ENCODE data around the gene SYNGR4. TPM values are rescaled to one million over a fixed set of nuclear protein-coding genes. Genes with fewer than 3 reads are reported as not detected.
"Not testable (repeated sequence)": the region's sequence is repeated elsewhere in the genome, so short reads cannot be mapped to it uniquely, and the experiment has no call there.

The SYNGR4 gene
- total and polyA plus RNA-seq, 5 experiments from 2014 or later, result not detected

GRCh38 chr19:48382286-48382685 is 18.1 kb downstream of the SYNGR4 start:
- ATAC-seq, result no peak
- Mint-ChIP-seq H3K9me3 (no peaks in the 10 kb centered on the region), H3K27me3 (no peaks in the 10 kb centered on the region), H3K4me1 (peaks cover 0 to 4% (median 1%) of the 10 kb centered on the region in 4 donors), H3K4me3 (no peak overlapping the region), H3K36me3 (peaks cover 0 to 60% (median 2%) of the 10 kb centered on the region in 3 donors), H3K27ac (peak overlapping the region in 2 of 10 donors; percentile 16 to 77)
- POLR2A ChIA-PET, result no interaction called here
- DNase-seq, result no peak

GRCh38 chr19:48385461-48386087 is 21.4 kb downstream of the SYNGR4 start:
- Mint-ChIP-seq H3K4me1 (peaks cover 7 to 13% (median 10%) of the 10 kb centered on the region in 4 donors), H3K9me3 (no peaks in the 10 kb centered on the region), H3K27me3 (no peaks in the 10 kb centered on the region), H3K4me3 (no peak overlapping the region), H3K36me3 (peaks cover 0 to 75% (median 2%) of the 10 kb centered on the region in 3 donors), H3K27ac (peak overlapping the region in 1 of 10 donors; percentile 28)
- POLR2A ChIA-PET, result interaction anchor here (0.6 kb wide), 1 partner anchor 14 kb away, joined by 3 read pairs; no protein-coding TSS in a partner anchor
- no peak for DNase-seq
- ATAC-seq, result no peak

DNA sequence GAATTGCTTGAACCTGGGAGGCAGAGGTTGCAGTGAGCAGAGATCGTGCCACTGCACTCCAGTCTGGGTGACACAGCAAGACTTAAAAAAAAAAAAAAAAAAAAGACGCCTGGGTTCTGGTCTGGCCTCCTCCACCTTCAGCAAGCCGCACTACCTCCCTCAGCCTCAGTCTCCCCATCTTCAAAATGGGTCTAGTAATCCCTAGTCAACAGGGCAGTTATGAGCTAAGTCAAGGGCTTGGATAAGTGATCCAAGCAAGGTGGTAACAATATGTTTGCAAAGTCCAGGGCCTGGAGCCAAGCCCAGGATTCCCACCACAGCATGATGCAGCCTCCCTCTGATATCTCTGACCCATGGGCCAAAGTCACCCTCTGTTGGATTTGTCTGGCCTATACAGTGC is 22.8 kb downstream of the SYNGR4 start:
- Mint-ChIP-seq H3K9me3 (no peaks in the 10 kb centered on the region), H3K4me1 (peaks cover 11 to 23% (median 15%) of the 10 kb centered on the region in 4 donors), H3K27me3 (no peaks in the 10 kb centered on the region), H3K36me3 (peaks cover 0 to 66% (median 2%) of the 10 kb centered on the region in 3 donors), H3K4me3 (no peak overlapping the region), H3K27ac (no peak overlapping the region)
- POLR2A ChIA-PET, result interaction anchor here (0.7 kb wide), 1 partner anchor 203 kb away, joined by 5 read pairs; no protein-coding TSS in a partner anchor
- ATAC-seq (no peak), DNase-seq (no peak)

DNA sequence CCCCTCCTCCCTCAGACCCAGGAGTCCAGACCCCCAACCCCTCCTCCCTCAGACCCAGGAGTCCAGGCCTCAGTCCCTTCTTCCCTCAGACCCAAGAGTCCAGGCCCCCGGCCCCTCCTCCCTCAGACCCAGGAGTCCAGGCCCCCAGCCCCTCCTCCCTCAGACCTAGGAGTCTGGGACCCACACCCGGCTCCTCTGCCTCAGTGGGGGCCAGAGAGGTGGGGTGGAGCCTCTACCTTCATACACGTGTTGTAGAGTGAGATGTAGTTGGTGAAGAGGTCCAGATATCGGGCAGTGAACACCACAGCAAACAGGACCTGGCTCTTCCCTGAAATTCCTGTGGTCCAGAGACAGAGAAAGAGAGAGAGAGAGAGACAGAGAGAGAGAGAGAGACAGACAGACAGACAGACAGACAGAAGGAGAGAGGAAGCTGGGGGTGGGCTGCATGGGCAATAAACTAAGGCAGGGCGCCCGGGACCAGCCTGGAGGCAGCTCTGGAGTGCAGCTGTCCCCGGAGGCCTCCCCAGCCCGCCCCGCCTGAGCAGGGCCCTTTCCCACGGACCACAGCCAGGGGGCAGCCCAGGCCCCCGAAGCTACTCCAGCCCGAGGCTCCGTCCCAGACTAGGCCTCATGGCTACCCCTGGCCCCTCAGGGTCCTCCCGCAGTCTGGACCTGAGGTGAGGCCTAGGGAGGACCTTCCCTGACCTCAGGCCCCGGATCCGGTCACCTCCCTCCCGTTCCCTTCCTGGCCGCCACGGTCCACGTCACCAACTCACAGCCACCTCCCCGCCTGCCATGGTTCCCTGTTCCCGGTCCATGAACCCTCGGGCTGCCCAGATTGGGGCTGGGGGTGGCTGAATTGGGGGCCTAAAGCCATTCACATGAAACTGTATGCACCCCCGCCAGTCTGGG is 26.3 kb downstream of the SYNGR4 start:
- Mint-ChIP-seq H3K27me3 (peaks cover 6 to 19% (median 10%) of the 10 kb centered on the region in 5 donors), H3K36me3 (peaks cover 0 to 32% (median 2%) of the 10 kb centered on the region in 3 donors), H3K4me3 (peak overlapping the region; percentile 91 to 95 (median 92)), H3K9me3 (no peaks in the 10 kb centered on the region), H3K4me1 (peaks cover 21 to 51% (median 34%) of the 10 kb centered on the region in 4 donors), H3K27ac (peak overlapping the region; percentile 69 to 97 (median 94))
- DNase-seq, result peak in 9 of 10 donors; percentile 48 to 65 (median 60)
- POLR2A ChIA-PET, result interaction anchor here (0.6 to 2.2 kb wide), 10 partner anchors 9 to 420 kb away, joined by 3 to 29 read pairs (median 4); partner anchors contain the start of genes RPL18, SPHK2, SYNGR4 and TMEM143
- ATAC-seq, result peak; percentile 55 to 73

DNA sequence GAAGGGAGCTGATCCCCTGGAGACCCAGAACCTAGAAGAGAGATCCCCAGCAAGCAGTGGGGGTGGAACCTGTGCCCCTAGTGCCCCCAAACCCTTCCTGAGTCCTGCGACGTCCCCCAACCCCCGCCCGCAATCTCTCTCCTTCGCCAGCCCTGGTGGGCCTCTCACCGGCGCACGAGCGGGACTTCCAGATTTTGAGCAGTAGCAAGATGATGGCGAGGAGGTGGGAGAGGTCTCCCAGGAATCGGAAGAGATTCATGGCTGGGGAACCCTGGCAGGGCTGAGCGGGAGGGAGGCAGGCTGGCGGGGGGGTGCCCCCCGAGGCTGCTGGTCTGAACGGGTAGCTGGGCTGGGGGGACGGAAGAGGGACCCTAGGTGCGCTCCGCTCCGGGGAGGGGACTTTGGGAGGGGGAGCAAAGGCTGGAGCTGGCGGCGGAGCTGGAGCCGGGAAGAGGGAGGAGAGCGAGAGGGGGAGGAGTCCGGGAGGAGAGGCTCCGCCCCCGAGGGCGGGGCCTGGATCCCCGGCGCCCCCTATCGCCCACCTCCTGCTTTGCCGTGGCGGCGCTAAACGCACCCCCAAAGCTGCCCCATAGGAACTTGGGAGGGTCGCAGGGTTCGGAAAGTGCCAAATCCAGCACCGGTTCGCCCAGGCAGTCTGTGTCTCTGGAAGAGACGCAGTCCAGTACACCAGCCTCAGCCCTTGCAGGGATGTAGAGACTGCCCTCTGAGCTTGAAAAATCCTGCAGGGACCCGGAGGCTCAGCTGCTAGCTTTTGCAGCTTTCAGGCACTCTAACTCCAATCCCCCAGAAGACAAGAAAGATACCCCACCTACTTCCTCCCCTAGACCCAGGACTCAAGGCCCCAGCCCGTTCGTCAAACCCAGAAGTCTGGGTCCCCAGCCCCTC is 27.2 kb downstream of the SYNGR4 start, which contains the start of gene KDELR1:
Gene KDELR1 (minus strand): TSS at position 452 of the 906 bp plus-strand sequence. CDS start 193 bp downstream, at position 259.
- Mint-ChIP-seq H3K4me3 (peak within 1 kb of the TSS; percentile 91 to 95 (median 92)), H3K27ac (peak within 1 kb of the TSS; percentile 69 to 97 (median 94)), H3K9me3 (no peaks in the 10 kb centered on the region), H3K36me3 (peaks cover 0 to 23% (median 0%) of the 10 kb centered on the region in 3 donors), H3K4me1 (peaks cover 24 to 59% (median 34%) of the 10 kb centered on the region in 4 donors), H3K27me3 (peaks cover 9 to 28% (median 16%) of the 10 kb centered on the region in 5 donors)
- DNase-seq, result peak; percentile 51 to 88 (median 74)
- POLR2A ChIA-PET, result interaction anchor here (0.6 to 2.2 kb wide), 12 partner anchors 9 to 1647 kb away, joined by 3 to 29 read pairs (median 4); partner anchors contain the start of genes RPL18, SPHK2, SYNGR4 and TMEM143
- peak; percentile 75 to 78 for ATAC-seq

- Mint-ChIP-seq H3K4me1 (peaks cover 24 to 59% (median 34%) of the 10 kb centered on the region in 4 donors), H3K4me3 (peak overlapping the region in 8 of 10 donors; percentile 91 to 95 (median 92)), H3K36me3 (peaks cover 0 to 18% (median 0%) of the 10 kb centered on the region in 3 donors), H3K27me3 (peaks cover 9 to 33% (median 16%) of the 10 kb centered on the region in 5 donors), H3K27ac (peak overlapping the region in 5 of 10 donors; percentile 15 to 95 (median 94))
- ATAC-seq, DNase-seq, H3K9me3 Mint-ChIP-seq: not testable (repeated sequence)
- POLR2A ChIA-PET, result interaction anchor here (0.6 to 2.2 kb wide), 7 partner anchors 8 to 1648 kb away, joined by 3 to 29 read pairs (median 5); partner anchors contain the start of genes RPL18, SPHK2, SYNGR4 and TMEM143
Observed at GRCh38 chr19:48392006-48392344, 27.8 kb downstream of the SYNGR4 start.

DNA sequence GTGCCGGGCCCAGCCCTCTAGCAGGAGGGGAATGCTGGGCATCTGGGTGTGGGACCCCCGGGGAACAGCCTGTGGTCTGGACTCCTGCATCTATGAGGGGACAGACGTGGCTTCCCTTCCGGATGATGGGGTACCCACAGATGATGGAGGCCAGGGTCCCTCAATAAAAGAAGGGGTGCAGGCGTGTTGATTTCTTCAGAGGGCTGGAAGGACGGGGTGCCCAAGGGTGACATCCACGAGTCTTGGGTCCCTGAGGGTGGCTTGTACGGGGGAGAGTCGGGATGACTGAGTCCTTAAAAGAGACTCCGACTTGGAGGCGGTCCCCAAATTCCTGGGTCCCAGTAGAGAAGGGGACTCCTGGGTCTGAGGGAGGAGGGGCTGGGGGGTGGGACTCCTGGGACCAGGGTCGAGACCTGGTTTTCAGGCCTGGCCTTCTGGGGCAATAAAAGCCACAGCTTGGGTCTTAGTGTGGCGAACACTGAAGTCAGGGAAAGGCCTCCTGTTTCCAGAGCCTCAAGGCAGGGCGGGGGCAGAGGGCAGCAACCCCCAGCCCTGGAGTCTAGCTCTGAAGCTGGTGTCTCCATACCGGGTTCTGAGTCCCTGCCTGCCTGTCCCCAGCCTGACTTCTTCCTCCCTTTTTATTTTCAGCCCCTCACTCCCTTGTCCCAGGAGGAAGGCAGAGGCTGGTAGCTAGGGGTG is 28.8 kb downstream of the SYNGR4 start:
- POLR2A ChIA-PET, result no interaction called here
- Mint-ChIP-seq H3K27me3 (peaks cover 9 to 43% (median 26%) of the 10 kb centered on the region in 5 donors), H3K27ac (peak overlapping the region in 3 of 10 donors; percentile 19 to 87 (median 19)), H3K36me3 (peaks cover 0 to 9% (median 0%) of the 10 kb centered on the region in 3 donors), H3K4me1 (peaks cover 33 to 70% (median 43%) of the 10 kb centered on the region in 4 donors), H3K4me3 (peak overlapping the region in 6 of 10 donors; percentile 25 to 94 (median 70)), H3K9me3 (no peaks in the 10 kb centered on the region)
- DNase-seq (no peak), ATAC-seq (no peak)

GRCh38 chr19:48393559-48394330 is 29.6 kb downstream of the SYNGR4 start, which contains the start of gene GRIN2D:
GRIN2D (plus strand) TSS chr19:48393668; CDS start chr19:48398393, 4,725 bp downstream.
- no peaks in the 10 kb centered on the region for H3K9me3 Mint-ChIP-seq
- peak within 1 kb of the TSS; percentile 59 to 94 (median 72) for H3K4me3 Mint-ChIP-seq
- DNase-seq (peak in 4 of 10 donors; percentile 32 to 70 (median 36)), ATAC-seq (peak in 1 of 2 donors; percentile 21)
- POLR2A ChIA-PET, result interaction anchor here (0.5 to 0.7 kb wide), 3 partner anchors 60 to 204 kb away, joined by 3 to 4 read pairs (median 3); no protein-coding TSS in a partner anchor
- H3K27ac Mint-ChIP-seq, result peak within 1 kb of the TSS in 7 of 10 donors; percentile 19 to 87 (median 78)
- H3K4me1 Mint-ChIP-seq, result peaks cover 31 to 68% (median 42%) of the 10 kb centered on the region in 4 donors
- H3K36me3 Mint-ChIP-seq, result peaks cover 0 to 2% (median 0%) of the 10 kb centered on the region in 3 donors
- H3K27me3 Mint-ChIP-seq, result peaks cover 9 to 45% (median 27%) of the 10 kb centered on the region in 5 donors

DNA sequence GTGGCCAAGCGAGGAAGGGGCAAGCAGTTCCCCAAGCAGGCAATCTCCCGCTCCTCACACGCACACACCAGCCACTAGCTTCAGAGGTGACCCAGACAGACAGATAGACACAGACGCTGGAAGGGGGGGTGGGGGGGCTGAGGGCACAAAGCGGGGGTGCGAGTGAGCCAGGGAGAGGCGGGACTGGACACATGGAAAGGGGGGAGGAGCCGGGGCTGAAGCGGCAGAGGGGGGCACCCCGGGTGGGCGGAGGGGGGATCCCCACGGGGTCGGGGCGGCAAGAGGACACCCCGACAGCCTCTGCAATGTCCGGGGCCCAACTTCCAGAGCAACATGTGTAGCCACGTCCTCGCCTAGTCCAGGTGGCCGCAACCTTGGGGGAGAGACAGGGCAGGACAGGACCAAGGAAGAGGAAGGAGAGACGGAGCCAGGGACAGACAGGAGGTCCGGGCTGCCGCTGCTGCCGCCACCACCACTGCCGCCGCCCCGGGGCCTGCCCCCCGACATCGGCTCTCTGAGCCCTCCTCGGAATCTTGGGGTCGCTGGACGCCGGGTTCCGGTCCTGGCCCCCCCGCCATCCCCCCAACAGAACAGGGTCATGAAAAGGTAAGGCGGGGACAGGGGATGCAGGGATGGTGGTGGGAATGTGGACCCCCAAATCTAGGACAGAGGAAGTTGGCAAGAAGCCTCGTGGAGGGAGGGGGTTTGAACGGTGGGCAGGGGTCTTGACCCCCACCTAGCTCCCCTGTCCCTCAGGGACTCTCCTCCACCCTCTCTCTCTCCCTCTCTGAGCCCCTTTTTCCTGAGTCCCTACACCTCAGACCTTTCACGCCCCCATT is 30.4 kb downstream of the SYNGR4 start:
- Mint-ChIP-seq H3K4me1 (peaks cover 29 to 70% (median 46%) of the 10 kb centered on the region in 4 donors), H3K4me3 (peak overlapping the region; percentile 59 to 94 (median 72)), H3K27ac (peak overlapping the region in 4 of 10 donors; percentile 16 to 82 (median 36)), H3K27me3 (peaks cover 9 to 45% (median 27%) of the 10 kb centered on the region in 5 donors), H3K9me3 (peaks cover 0 to 2% (median 0%) of the 10 kb centered on the region in 9 donors), H3K36me3 (no peaks in the 10 kb centered on the region)
- DNase-seq (no peak), ATAC-seq (no peak)
- POLR2A ChIA-PET, result interaction anchor here (0.5 to 0.7 kb wide), 3 partner anchors 59 to 203 kb away, joined by 3 to 4 read pairs (median 3); no protein-coding TSS in a partner anchor

All from naive thymus-derived CD8-positive, alpha-beta T cell (primary cell).